Parathyroid adenoma (tissue), 2 donors: Measurements from ENCODE around the gene ISG20L2.

Source experiments
- H2AFZ ChIP-seq: fragments of 300-600 bp; sonication (generic); one replicate; pipeline ENCODE4 v1.7.0; 2017; ENCODE audit warnings: antibody characterized with exemption, mild to moderate bottlenecking
- H3K27ac ChIP-seq: fragments of 300-600 bp; sonication (generic); one replicate; pipeline ENCODE4 v1.7.0; 2017
- H3K27me3 ChIP-seq: fragments of 300-600 bp; sonication (generic); one replicate; pipeline ENCODE4 v1.7.0; 2017; ENCODE audit warnings: low read length; ENCODE audit not compliant: control insufficient read depth, insufficient read depth
- H3K36me3 ChIP-seq: fragments of 300-600 bp; sonication (generic); one replicate; pipeline ENCODE4 v1.7.0; 2017; ENCODE audit warnings: low read length; ENCODE audit not compliant: control insufficient read depth, insufficient read depth
- H3K4me1 ChIP-seq: fragments of 300-600 bp; sonication (generic); one replicate; pipeline ENCODE4 v1.7.0; 2017; ENCODE audit warnings: control low read depth
- H3K4me2 ChIP-seq: fragments of 300-600 bp; sonication (generic); one replicate; pipeline ENCODE4 v1.7.0; 2017; ENCODE audit warnings: low read length
- H3K4me3 ChIP-seq: fragments of 300-600 bp; sonication (generic); one replicate; pipeline ENCODE4 v1.7.0; 2017; ENCODE audit warnings: low read depth, low read length
- H3K79me2 ChIP-seq: fragments of 300-600 bp; sonication (generic); one replicate; pipeline ENCODE4 v1.7.0; 2017; ENCODE audit warnings: control low read depth
- H3K9ac ChIP-seq: fragments of 300-600 bp; sonication (generic); one replicate; pipeline ENCODE4 v1.7.0; 2017; ENCODE audit warnings: mild to moderate bottlenecking
- H3K9me3 ChIP-seq: fragments of 300-600 bp; sonication (generic); one replicate; pipeline ENCODE4 v1.7.0; 2017; ENCODE audit warnings: low read length; ENCODE audit not compliant: control insufficient read depth
- TF ChIP-seq, protein P1 (sequence below): fragments of 300-600 bp; sonication (generic); IDR thresholded peaks from one replicate; pipeline ENCODE4 v1.7.0; 2017; ENCODE audit warnings: antibody characterized with exemption, mild to moderate bottlenecking
- donor health status: primary hyperparathyroidism.

The ISG20L2 gene

GRCh38 chr1:156714830-156715229 is 13.7 kb downstream of the ISG20L2 start:
- Histone ChIP-seq H3K4me2 (no peak overlapping the region), H3K4me3 (no peak overlapping the region)

DNA sequence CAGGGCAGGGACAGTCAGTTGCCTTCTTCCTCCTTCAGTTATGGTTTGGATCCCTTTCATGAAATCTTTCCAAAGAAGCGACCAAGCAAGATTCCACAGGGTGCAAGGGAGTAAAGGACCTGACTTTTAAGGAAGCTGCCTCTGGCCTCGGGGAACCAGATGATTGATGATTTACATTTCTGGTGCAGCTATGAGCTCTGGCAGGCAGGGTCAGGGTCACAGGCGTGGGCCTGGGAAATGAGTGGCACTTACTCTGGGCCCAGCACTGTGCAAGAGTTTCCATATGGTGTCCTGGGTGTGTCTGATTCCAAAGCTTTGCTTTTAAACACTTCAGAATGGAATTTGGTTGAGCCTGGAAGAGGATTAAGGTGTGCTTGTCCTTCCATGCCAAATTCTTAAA is 15.9 kb downstream of the ISG20L2 start:
- no peak overlapping the region for H3K4me2 ChIP-seq
- H3K27ac ChIP-seq, result no peak overlapping the region
- TF ChIP-seq, protein P1, sequence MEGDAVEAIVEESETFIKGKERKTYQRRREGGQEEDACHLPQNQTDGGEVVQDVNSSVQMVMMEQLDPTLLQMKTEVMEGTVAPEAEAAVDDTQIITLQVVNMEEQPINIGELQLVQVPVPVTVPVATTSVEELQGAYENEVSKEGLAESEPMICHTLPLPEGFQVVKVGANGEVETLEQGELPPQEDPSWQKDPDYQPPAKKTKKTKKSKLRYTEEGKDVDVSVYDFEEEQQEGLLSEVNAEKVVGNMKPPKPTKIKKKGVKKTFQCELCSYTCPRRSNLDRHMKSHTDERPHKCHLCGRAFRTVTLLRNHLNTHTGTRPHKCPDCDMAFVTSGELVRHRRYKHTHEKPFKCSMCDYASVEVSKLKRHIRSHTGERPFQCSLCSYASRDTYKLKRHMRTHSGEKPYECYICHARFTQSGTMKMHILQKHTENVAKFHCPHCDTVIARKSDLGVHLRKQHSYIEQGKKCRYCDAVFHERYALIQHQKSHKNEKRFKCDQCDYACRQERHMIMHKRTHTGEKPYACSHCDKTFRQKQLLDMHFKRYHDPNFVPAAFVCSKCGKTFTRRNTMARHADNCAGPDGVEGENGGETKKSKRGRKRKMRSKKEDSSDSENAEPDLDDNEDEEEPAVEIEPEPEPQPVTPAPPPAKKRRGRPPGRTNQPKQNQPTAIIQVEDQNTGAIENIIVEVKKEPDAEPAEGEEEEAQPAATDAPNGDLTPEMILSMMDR, result no peak
- no peaks in the 10 kb centered on the region for H3K27me3 ChIP-seq
- no peak overlapping the region for H3K4me3 ChIP-seq
- no peak overlapping the region for H2AFZ ChIP-seq
- no peaks in the 10 kb centered on the region for H3K9me3 ChIP-seq
- no peaks in the 10 kb centered on the region for H3K79me2 ChIP-seq
- H3K9ac ChIP-seq, result no peak overlapping the region
- no peaks in the 10 kb centered on the region for H3K4me1 ChIP-seq
- no peaks in the 10 kb centered on the region for H3K36me3 ChIP-seq

More at GRCh38 chr1:156714830-156715229, 13.7 kb downstream of the ISG20L2 start:
- no peak overlapping the region for H3K27ac ChIP-seq
- no peaks in the 10 kb centered on the region for H3K36me3 ChIP-seq
- H3K9ac ChIP-seq, result no peak overlapping the region
- TF ChIP-seq, protein P1, result no peak
- H3K79me2 ChIP-seq, result no peaks in the 10 kb centered on the region
- no peaks in the 10 kb centered on the region for H3K9me3 ChIP-seq
- H3K27me3 ChIP-seq, result no peaks in the 10 kb centered on the region
- H2AFZ ChIP-seq, result no peak overlapping the region
- no peaks in the 10 kb centered on the region for H3K4me1 ChIP-seq

DNA sequence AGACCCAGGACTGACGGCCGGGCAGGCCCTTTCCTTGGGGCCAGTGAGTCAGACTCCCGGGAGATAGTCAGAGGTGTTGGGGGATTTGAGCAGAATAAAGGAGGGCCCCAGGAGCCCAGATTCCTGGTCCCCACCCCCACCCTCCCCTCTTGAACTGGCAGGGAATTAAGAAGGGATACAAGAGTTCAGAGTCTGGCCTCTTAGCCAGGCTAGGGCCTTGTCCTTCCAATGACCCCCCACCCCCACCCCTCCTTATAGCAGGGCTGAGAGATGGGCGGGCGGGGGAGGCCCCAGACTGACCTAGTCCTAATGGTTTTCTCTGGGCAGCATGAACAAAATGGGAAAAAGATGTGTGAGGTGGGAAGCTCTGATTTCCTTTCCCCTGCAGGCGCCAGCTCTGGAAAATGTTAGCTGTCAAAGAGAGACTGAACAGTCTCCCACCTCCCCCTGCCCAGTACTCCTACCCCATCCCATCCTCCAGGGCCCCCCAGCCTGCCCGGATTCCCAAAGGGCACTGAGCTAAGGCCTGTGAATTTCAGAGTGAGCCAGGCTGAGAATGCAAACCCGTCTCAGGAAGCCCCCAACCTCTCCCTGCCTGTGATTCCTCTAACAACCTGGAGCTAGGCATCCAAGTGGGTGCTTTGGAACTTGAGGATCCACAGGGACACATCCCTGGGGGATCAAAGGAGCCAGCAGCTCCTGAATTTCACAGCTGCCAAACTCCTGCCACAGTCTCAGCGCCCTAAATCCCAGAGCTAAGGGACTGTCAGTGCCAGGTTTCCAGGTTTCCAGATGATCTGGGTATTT is 17.4 kb downstream of the ISG20L2 start:
- Histone ChIP-seq H3K9me3 (no peaks in the 10 kb centered on the region), H3K4me1 (peaks cover 4% of the 10 kb centered on the region), H3K79me2 (no peaks in the 10 kb centered on the region), H2AFZ (no peak overlapping the region), H3K4me3 (no peak overlapping the region), H3K9ac (no peak overlapping the region), H3K27me3 (no peaks in the 10 kb centered on the region), H3K27ac (no peak overlapping the region), H3K4me2 (no peak overlapping the region), H3K36me3 (no peaks in the 10 kb centered on the region)
- TF ChIP-seq, protein P1, result no peak

- Histone ChIP-seq H3K27me3 (no peaks in the 10 kb centered on the region), H3K9me3 (no peaks in the 10 kb centered on the region), H3K4me1 (peaks cover 6% of the 10 kb centered on the region), H3K9ac (no peak overlapping the region), H3K27ac (no peak overlapping the region), H3K4me3 (no peak overlapping the region), H3K36me3 (no peaks in the 10 kb centered on the region), H3K79me2 (no peaks in the 10 kb centered on the region), H2AFZ (no peak overlapping the region), H3K4me2 (no peak overlapping the region)
- TF ChIP-seq, protein P1, result no peak
Observed at GRCh38 chr1:156709757-156710489, 18.6 kb downstream of the ISG20L2 start.
